Keratinocyte (primary cell): Measurements from ENCODE around the gene LSAMP. TPM values are rescaled to one million over a fixed set of nuclear protein-coding genes. Genes with fewer than 3 reads are reported as not detected.

ENCODE experiments used
- DNase-seq: peaks from one replicate; pipeline ENCODE4 v3.0.0-alpha.2; 2011; ENCODE audit warnings: low read depth, missing footprints, low spot score
- FAIRE-seq: peaks from 2 replicates; lab custom pipeline; 2011; peaks lifted over from hg19 to GRCh38; lab: Jason Lieb, UNC
- H2AFZ ChIP-seq: 2 replicates; pipeline ENCODE4 v1.6.0; 2012; ENCODE audit warnings: low read length, control low read depth, inconsistent platforms; ENCODE audit not compliant: control insufficient read depth
- H3K27ac ChIP-seq: 2 replicates; pipeline ENCODE4 v1.5.1; 2011; ENCODE audit warnings: low read length; ENCODE audit not compliant: control insufficient read depth, insufficient read depth
- H3K27me3 ChIP-seq: 3 replicates; pipeline ENCODE4 v1.6.0; 2011; ENCODE audit warnings: low read length; ENCODE audit not compliant: control insufficient read depth, insufficient read depth; ENCODE audit errors: extremely low read depth
- H3K36me3 ChIP-seq, 2 experiments: 2 replicates in 1 of 2; 3 replicates in 1 of 2; pipeline ENCODE4 v1.5.1; 2011; ENCODE audit warnings: low read length in 2 of 2, mild to moderate bottlenecking in 1 of 2; ENCODE audit not compliant: control insufficient read depth in 2 of 2, insufficient read depth in 2 of 2; ENCODE audit errors: extremely low read depth in 1 of 2
- H3K4me1 ChIP-seq: 3 replicates; pipeline ENCODE4 v1.5.1; 2011; ENCODE audit warnings: low read length; ENCODE audit not compliant: control insufficient read depth, insufficient read depth; ENCODE audit errors: extremely low read depth
- H3K4me2 ChIP-seq: 3 replicates; pipeline ENCODE4 v1.6.0; 2011; ENCODE audit warnings: low read depth, low read length; ENCODE audit not compliant: control insufficient read depth, insufficient read depth; ENCODE audit errors: extremely low read depth
- H3K4me3 ChIP-seq, 3 experiments: fragments of 200-600 bp in 1 of 3; sonication (generic) in 1 of 3; 2 replicates in 2 of 3; 3 replicates in 1 of 3; pipeline ENCODE4 v1.5.1; 2011 to 2016; ENCODE audit warnings: low read length in 3 of 3, mild to moderate bottlenecking in 3 of 3, control low read depth in 2 of 3, inconsistent platforms in 1 of 3, low read depth in 1 of 3, mixed read lengths in 1 of 3, mixed run types in 1 of 3, moderate library complexity in 1 of 3; ENCODE audit not compliant: control insufficient read depth in 2 of 3, insufficient read depth in 2 of 3; ENCODE audit errors: extremely low read depth in 1 of 3
- H3K79me2 ChIP-seq: 2 replicates; pipeline ENCODE4 v1.6.0; 2012; ENCODE audit warnings: low read length; ENCODE audit not compliant: control insufficient read depth, insufficient read depth
- H3K9ac ChIP-seq: 3 replicates; pipeline ENCODE4 v1.6.0; 2011; ENCODE audit warnings: low read length; ENCODE audit not compliant: control insufficient read depth, insufficient read depth; ENCODE audit errors: extremely low read depth
- H3K9me1 ChIP-seq: 3 replicates; pipeline ENCODE4 v1.6.0; 2011; ENCODE audit warnings: low read length; ENCODE audit not compliant: control insufficient read depth, insufficient read depth; ENCODE audit errors: extremely low read depth
- H3K9me3 ChIP-seq: 2 replicates; pipeline ENCODE4 v1.5.1; 2012; ENCODE audit warnings: low read depth, low read length; ENCODE audit not compliant: control insufficient read depth
- H4K20me1 ChIP-seq: 3 replicates; pipeline ENCODE4 v1.6.0; 2011; ENCODE audit warnings: low read length; ENCODE audit not compliant: control insufficient read depth, insufficient read depth; ENCODE audit errors: extremely low read depth
- EZH2 ChIP-seq: IDR thresholded peaks from one replicate; pipeline ENCODE4 v1.6.1; 2012; ENCODE audit warnings: inconsistent platforms, mild to moderate bottlenecking, low read length, moderate library complexity
- dilution Hi-C: fragments of 300-500 bp; cut with MboI; formaldehyde crosslinking; loops from one replicate; pipeline ENCODE4 v1.7.0; 2020; ENCODE audit warnings: low sequenced_read_pairs; ENCODE audit not compliant: extremely low pct_ligation_motif_present
- polyA plus RNA-seq, 5 experiments: library from polyadenylated mRNA; depleted of rRNA in 3 of 5; stranded (reverse) in 3 of 5; stranded (forward) in 1 of 5; unstranded in 1 of 5; fragments of >200 nt; gene quantifications; 1 replicate in 1 of 5; 2 replicates in 3 of 5; 3 replicates in 1 of 5; pipeline versions ENCODE4 v1.2.1 to v1.2.3, GENCODE V29; 2011 to 2012; ENCODE audit warnings: missing spikeins in 2 of 5, low read depth in 1 of 5, low replicate concordance in 1 of 5
- TF ChIP-seq, protein P1 (sequence below), 3 experiments: IDR thresholded peaks in 1 of 3; conservative IDR thresholded peaks in 1 of 3; optimal IDR thresholded peaks in 1 of 3; 2 replicates in 2 of 3; 3 replicates in 1 of 3; pipeline versions ENCODE3 to v1.5.1; 2011; ENCODE audit warnings: low read length in 3 of 3, mild to moderate bottlenecking in 3 of 3, moderate library complexity in 2 of 3, control low read depth in 1 of 3, inconsistent platforms in 1 of 3; ENCODE audit not compliant: insufficient read depth in 2 of 3; ENCODE audit errors: extremely low read depth in 1 of 3

The LSAMP gene
- polyA plus RNA-seq, 1 donor (not counting 4 experiments of a cell fraction or from before 2014, with no cell fraction given) = 0.12 TPM

DNA sequence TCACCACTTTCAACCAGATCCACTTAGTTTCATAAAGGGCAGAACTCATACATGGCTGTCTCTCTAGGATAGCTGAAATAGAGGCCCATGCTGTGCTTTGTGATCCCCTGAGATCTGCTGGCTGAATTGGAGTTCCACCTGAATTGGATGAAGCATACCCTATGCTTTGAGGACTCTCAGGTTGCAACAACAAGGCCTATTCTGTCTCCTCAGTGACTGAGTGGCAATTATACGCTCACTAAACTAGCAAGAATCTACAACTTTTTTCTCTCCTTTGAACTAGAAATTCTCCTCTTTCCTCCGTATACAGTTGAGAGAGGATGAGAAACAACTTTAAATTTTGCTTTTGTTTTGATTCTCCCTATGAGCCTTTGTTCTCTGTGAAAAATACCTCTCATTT lies 348.7 kb downstream of the LSAMP start:
- Histone ChIP-seq H3K79me2 (no peaks in the 10 kb centered on the region), H3K27ac (no peak overlapping the region), H4K20me1 (no peaks in the 10 kb centered on the region), H3K36me3 (no peaks in the 10 kb centered on the region), H3K4me1 (no peaks in the 10 kb centered on the region), H3K27me3 (no peaks in the 10 kb centered on the region), H3K4me2 (no peak overlapping the region), H2AFZ (no peak overlapping the region), H3K9me1 (no peaks in the 10 kb centered on the region), H3K4me3 (no peak overlapping the region), H3K9me3 (no peaks in the 10 kb centered on the region), H3K9ac (no peak overlapping the region)
- dilution Hi-C loops = no loop called here
- TF ChIP-seq EZH2 = no peak
- TF ChIP-seq, protein P1, sequence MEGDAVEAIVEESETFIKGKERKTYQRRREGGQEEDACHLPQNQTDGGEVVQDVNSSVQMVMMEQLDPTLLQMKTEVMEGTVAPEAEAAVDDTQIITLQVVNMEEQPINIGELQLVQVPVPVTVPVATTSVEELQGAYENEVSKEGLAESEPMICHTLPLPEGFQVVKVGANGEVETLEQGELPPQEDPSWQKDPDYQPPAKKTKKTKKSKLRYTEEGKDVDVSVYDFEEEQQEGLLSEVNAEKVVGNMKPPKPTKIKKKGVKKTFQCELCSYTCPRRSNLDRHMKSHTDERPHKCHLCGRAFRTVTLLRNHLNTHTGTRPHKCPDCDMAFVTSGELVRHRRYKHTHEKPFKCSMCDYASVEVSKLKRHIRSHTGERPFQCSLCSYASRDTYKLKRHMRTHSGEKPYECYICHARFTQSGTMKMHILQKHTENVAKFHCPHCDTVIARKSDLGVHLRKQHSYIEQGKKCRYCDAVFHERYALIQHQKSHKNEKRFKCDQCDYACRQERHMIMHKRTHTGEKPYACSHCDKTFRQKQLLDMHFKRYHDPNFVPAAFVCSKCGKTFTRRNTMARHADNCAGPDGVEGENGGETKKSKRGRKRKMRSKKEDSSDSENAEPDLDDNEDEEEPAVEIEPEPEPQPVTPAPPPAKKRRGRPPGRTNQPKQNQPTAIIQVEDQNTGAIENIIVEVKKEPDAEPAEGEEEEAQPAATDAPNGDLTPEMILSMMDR (optimal IDR thresholded peaks at IDR 0.05 in 1 of 3, IDR thresholded peaks at IDR 0.05 in 1 of 3, conservative IDR thresholded peaks at IDR 0.05 in 1 of 3; ENCODE audit: extremely low read depth in 1 of 3, insufficient read depth in 2 of 3, low read length in 3 of 3) = no peak
- no peak for DNase-seq
- FAIRE-seq = no peak

DNA sequence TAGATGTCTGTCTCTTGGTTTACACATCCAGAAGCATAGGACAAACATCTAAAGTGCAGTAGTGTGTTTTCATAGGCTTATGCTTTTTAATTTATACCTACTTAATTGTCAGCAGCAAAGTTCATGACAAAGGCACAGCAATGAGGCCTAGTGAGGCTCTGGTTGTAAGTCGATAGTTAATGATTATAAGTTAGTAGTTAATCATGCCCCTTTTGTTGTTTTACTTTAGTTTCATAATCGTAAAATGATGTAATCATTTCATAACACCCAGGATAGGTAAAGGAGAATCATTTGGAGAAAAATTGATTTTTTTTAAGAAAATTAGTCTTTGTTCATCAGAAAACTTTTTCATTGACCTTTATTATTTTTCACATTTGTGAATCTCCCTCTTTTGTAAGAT lies 351.9 kb downstream of the LSAMP start:
- H3K36me3 ChIP-seq = no peaks in the 10 kb centered on the region
- FAIRE-seq (no peak), DNase-seq (no peak)
- no peak overlapping the region for H2AFZ ChIP-seq
- H3K9me1 ChIP-seq = no peaks in the 10 kb centered on the region
- H3K27me3 ChIP-seq = no peaks in the 10 kb centered on the region
- no peak overlapping the region for H3K4me3 ChIP-seq
- TF ChIP-seq EZH2 = no peak
- TF ChIP-seq, protein P1 (optimal IDR thresholded peaks at IDR 0.05 in 1 of 3, IDR thresholded peaks at IDR 0.05 in 1 of 3, conservative IDR thresholded peaks at IDR 0.05 in 1 of 3; ENCODE audit: extremely low read depth in 1 of 3, insufficient read depth in 2 of 3, low read length in 3 of 3) = no peak
- H3K4me1 ChIP-seq = no peaks in the 10 kb centered on the region
- no peak overlapping the region for H3K27ac ChIP-seq
- dilution Hi-C loops = no loop called here
- H3K79me2 ChIP-seq = no peaks in the 10 kb centered on the region
- H3K9me3 ChIP-seq = no peaks in the 10 kb centered on the region
- H3K9ac ChIP-seq = no peak overlapping the region
- H4K20me1 ChIP-seq = no peaks in the 10 kb centered on the region
- H3K4me2 ChIP-seq = no peak overlapping the region
